Activated CD4-positive, alpha-beta T cell treated with anti-CD3 and anti-CD28 coated beads, Interleukin-2, amount 50 U/mL, for 48 hours (primary cell): ENCODE results near the gene ELOVL2.

Experiments used
- DNase-seq, 2 experiments: peaks; one replicate each; pipeline ENCODE4 v3.0.0-alpha.2; 2020

The ELOVL2 gene

DNA sequence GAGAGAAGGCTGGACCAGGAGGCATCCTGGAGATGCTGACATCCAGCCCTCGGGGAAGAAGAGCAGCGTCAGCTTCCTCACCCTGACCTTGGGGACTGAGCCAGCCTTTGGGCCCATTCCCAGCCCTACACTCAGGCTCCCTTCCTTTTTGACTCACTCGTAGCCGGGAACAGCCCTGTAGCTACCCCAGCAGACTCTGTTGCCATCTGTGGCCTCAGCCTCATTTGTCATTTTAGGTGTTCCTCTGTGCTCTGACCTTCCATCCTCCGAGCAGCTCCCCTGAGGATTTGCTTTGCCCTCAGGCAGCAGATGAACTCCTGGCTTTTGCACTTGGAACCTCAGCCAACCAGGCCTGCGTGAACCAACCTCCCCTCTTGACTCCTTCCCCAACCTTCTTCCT, 67.5 kb downstream of the ELOVL2 start:
- DNase-seq: no peak

DNA sequence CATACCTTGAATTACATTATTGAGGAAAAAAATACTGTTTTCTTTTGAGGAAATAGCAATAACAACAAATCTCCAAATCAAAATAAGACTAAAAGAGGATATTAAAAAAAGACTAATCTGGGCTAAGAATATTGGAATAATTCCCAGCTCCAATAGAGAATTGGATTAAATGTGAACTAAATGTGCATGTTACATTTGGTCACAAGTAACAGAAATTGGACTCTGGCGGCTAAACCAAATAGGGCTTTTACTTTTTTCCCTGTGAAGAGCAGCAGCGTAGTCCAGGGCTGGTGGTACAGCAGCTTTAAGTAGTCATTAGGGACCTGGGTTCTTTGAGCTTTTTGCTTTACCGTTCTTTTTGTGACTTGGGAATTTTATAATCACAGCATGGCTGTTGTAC, 71.9 kb downstream of the ELOVL2 start:
- no peak for DNase-seq

DNA sequence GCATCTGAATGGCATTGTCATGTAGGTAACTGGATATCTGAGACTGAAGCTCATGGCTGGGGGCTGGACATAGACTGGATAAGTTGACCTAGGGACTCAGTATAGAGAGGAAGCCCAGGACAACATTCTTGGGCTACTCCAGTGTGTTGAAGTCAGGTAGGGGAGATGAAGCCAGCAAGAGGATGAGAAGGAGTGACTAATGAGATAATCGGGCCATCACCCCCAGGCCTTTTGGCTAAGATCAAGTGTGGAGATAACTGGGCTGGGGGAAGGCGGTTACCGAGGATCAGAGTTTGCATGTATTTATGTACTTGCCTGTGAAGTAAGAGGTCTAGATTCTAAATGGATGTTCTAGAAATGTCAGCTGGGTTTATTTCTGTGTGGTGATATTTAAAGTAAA, 73.4 kb downstream of the ELOVL2 start:
- DNase-seq: no peak

GRCh38 chr6:10968776-10969175, 75.3 kb downstream of the ELOVL2 start:
- DNase-seq: no peak

DNA sequence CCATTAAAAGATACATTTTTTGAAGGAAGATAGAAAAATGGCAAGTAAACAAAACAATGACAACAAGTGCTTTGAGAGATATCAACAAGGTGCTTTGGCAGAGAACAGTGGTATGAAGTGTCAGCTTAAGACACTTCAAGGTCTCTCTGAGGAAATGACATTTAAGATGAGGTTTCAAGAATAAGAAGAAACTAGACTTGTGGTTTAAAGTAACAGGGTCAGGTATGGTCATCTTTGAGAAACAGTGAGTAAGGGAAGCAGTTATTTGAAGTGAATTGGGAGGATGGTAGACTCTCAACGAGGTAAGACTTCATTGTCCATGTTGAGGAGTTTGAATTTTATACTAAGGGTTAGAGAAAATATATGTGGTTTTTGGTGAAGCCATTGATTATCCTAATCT, 79.4 kb downstream of the ELOVL2 start:
- DNase-seq: no peak

GRCh38 chr6:10963113-10963512, 81.0 kb downstream of the ELOVL2 start:
- no peak for DNase-seq

- no peak for DNase-seq
These were observed 81.4 kb downstream of the ELOVL2 start for GRCh38 chr6:10962673-10963072.

DNA sequence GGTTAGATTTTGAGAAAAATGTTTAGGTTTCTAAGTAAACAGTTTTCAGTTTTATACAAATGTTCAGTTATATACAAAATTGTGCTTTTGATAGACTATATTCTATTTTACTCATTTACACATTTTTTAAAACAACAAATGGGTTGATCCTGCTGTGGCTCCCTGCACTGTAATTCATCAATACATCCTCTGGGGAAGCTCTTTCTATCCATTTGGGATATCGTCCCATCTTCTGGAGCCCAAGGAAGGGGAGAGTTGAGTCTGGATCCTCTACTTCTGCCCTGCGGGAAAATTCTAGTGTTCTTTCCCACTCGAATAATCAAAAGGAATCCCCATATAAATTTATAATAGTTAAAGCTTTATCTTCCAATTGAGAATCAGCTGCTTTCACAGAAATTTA, 82.3 kb downstream of the ELOVL2 start:
- DNase-seq: no peak

DNA sequence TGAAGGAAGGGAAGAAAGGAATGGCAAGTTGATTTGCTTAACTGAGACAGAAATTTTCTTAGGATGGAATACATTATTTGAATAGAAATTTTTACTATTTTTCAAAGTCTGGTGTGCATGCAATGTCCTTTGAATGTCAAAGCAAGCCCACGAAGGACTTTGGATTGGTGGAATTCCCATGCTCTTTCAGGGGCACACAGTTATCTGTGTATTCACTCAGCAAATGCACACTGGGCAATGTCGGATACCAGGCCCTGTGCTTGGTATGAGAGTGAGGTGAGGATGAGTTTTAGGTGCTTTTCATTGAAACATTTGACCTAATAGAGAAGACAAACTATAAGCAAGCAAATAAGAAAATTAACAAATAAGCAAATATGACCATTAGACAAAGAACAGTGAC, 83.9 kb downstream of the ELOVL2 start:
- no peak for DNase-seq

- no peak for DNase-seq
These were observed 86.7 kb downstream of the ELOVL2 start for GRCh38 chr6:10957414-10957886.

- DNase-seq: no peak
These were observed 87.3 kb downstream of the ELOVL2 start for GRCh38 chr6:10956776-10957175.

DNA sequence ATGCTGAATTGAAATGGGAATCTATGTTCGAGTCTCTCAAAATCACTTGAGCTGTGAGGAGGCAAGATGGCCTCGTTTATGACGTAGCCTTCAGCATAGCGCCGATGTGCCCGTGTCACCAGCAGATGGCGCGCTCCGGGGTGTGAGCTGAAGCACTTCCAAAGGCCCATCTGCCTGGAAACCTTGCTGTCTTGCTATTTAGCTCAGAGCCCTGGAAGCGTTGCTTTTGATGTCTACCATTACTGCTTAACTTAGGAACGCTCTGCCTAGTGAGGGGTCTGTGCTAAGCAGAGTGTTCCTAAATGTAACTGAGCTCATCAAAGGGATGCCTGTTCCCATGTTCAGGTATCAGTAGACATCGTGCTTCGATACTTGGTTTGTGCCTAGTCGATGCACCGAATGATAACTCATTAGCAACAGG, 89.5 kb downstream of the ELOVL2 start:
- peak; percentile 82 to 86 for DNase-seq

- DNase-seq: no peak
These were observed 92.3 kb downstream of the ELOVL2 start for GRCh38 chr6:10951675-10952282.

- no peak for DNase-seq
These were observed 94.3 kb downstream of the ELOVL2 start for GRCh38 chr6:10949579-10950490.

DNA sequence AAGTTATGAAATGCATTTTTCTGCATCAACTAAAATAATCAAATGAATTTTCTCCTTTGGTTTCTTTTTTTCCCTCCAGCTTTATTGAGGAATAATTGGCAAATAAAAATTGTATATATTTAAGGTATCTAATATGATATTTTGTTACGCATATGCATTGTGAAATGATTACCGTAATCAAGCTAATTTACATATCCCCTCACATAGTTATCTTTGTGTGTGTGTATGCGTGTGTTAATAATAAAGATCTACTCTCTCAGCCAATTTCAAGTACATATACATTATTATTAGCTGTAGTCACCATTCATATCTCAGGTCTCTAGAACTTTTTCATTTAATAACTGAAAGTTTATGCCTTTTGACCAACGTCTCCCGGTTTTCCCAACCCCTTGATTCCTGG, 96.1 kb downstream of the ELOVL2 start:
- DNase-seq: no peak

GRCh38 chr6:10945845-10946244, 98.3 kb downstream of the ELOVL2 start:
- DNase-seq: no peak

DNA sequence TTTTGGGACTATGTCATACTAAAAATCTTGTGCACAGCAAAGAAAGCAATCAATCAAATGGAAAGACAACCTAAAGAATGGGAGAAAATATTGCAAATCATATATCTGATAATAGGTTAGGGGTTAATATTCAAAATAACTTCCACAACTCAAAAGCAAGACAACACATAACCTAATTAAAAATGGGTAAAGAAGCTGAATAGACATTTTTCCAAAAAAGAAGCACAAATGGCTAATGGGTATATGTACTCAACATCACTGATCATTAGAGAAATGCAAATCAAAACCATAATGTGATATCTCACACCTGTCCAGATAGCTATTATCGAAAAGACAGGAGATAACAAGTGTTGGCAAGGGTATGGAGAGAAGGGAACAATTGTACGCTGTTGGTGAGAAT, 104.3 kb downstream of the ELOVL2 start:
- no peak for DNase-seq

- DNase-seq: no peak
These were observed 111.0 kb downstream of the ELOVL2 start for GRCh38 chr6:10933126-10933525.
